PFSK-1 (cell line): ENCODE data around the gene MSL2.

Experiments
- FOXP2 ChIP-seq: optimal IDR thresholded peaks from 2 replicates; pipeline ENCODE3; 2011; ENCODE audit warnings: borderline replicate concordance, control low read depth, inconsistent platforms; ENCODE audit not compliant: insufficient read depth; ENCODE audit errors: extremely low read length, extremely low read depth
- POLR2AphosphoS5 ChIP-seq: IDR thresholded peaks from 2 replicates; pipeline ENCODE4 v1.6.1; 2012; ENCODE audit warnings: low read depth, mild to moderate bottlenecking, control low read depth, low read length, moderate library complexity
- SIN3A ChIP-seq: IDR thresholded peaks from 2 replicates; pipeline ENCODE4 v1.6.1; 2012; ENCODE audit warnings: mild to moderate bottlenecking, low read length, moderate library complexity, borderline replicate concordance; ENCODE audit not compliant: insufficient read depth
- TAF1 ChIP-seq: IDR thresholded peaks from 2 replicates; pipeline ENCODE4 v1.6.1; 2012; ENCODE audit warnings: low read length, control low read depth, borderline replicate concordance; ENCODE audit not compliant: insufficient read depth
- TF ChIP-seq, protein P1 (sequence below), 2 experiments: IDR thresholded peaks; 2 replicates each; pipeline versions ENCODE4 v1.6.1 to v1.8.0; 2011 to 2012; ENCODE audit warnings: low read depth in 2 of 2, low read length in 2 of 2, control low read depth in 1 of 2, inconsistent platforms in 1 of 2, mild to moderate bottlenecking in 1 of 2, moderate library complexity in 1 of 2; ENCODE audit not compliant: insufficient read depth in 1 of 2

The MSL2 gene

DNA sequence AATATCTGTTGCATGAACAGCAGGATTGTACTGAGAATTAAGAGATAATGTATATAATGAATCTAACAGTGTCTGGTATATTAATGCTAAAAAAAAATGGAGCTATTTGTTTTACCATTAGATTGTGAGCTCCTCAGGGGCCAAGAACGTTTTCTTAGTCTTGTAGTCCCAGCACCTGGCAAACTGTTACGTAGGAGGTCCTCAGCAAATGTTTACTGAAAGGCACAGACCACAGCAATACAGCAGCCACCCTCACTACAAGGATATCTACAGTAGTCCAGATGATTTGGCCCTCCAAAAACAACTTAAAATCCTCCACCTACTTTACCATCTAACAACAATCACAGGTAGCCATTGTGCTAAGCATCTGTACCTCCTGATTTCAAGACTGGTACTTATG lies 59.7 kb downstream of the MSL2 start:
- TF ChIP-seq POLR2AphosphoS5, result no peak
- no peak for TF ChIP-seq SIN3A
- TF ChIP-seq, protein P1, sequence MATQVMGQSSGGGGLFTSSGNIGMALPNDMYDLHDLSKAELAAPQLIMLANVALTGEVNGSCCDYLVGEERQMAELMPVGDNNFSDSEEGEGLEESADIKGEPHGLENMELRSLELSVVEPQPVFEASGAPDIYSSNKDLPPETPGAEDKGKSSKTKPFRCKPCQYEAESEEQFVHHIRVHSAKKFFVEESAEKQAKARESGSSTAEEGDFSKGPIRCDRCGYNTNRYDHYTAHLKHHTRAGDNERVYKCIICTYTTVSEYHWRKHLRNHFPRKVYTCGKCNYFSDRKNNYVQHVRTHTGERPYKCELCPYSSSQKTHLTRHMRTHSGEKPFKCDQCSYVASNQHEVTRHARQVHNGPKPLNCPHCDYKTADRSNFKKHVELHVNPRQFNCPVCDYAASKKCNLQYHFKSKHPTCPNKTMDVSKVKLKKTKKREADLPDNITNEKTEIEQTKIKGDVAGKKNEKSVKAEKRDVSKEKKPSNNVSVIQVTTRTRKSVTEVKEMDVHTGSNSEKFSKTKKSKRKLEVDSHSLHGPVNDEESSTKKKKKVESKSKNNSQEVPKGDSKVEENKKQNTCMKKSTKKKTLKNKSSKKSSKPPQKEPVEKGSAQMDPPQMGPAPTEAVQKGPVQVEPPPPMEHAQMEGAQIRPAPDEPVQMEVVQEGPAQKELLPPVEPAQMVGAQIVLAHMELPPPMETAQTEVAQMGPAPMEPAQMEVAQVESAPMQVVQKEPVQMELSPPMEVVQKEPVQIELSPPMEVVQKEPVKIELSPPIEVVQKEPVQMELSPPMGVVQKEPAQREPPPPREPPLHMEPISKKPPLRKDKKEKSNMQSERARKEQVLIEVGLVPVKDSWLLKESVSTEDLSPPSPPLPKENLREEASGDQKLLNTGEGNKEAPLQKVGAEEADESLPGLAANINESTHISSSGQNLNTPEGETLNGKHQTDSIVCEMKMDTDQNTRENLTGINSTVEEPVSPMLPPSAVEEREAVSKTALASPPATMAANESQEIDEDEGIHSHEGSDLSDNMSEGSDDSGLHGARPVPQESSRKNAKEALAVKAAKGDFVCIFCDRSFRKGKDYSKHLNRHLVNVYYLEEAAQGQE (IDR thresholded peaks at IDR 0.05; ENCODE audit: insufficient read depth in 1 of 2, low read depth in 2 of 2, low read length in 2 of 2), result no peak
- TF ChIP-seq FOXP2, result no peak
- no peak for TF ChIP-seq TAF1

DNA sequence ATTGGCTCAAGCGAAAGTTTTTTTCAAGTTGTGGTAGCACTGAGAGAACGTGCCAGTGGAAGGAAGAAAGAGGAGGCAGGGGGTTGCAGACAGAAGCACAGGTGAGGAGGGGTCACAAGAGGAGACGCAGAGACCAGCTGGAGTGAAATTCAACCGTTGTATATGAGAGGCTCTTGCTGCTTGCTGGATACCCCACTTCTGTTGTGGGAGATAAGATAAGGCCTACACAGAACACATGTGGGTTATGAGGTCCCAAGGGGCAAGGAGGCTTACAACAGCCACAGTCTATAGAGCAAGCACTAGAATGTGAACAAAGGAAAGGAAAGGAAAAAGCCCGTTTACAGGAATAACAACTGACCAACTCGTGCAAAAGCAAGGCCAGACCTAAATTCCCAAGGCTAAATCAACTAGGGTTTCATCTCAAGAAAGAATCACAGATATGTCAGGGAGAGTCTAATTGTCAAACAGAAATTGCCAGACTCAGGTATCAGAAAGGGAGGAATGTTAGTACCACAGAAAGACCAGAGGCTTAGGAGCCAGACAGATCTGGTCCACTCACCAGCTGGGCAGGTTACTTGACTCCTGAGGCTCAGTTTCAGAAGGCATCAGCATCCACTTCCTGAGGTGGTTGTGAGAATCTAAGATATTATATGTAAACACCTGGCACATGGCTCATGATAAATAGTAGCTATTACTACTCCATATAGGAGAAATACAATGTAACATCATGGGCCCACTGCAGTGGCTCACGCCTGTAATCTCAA lies 60.9 kb downstream of the MSL2 start:
- TF ChIP-seq SIN3A (no peak), FOXP2 (no peak)

DNA sequence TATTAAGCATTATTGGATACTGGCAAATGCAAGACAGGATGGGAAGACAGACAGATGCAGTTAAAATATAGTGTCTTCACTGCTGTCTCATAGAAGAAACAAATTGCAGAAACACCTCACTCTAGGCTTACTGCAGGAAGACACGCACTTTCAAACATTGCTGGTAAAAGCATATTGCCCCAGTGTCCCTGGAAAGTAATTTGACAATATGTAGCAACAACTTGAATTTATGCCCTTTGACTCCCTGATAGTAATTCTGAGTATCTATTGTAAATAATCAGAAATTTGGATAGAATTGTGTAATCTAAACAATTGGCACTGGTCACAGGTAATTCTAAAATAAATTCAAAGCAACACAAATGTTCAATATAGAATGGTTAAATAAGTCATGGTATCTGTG lies 62.0 kb downstream of the MSL2 start:
- TF ChIP-seq POLR2AphosphoS5 (no peak), TAF1 (no peak)

DNA sequence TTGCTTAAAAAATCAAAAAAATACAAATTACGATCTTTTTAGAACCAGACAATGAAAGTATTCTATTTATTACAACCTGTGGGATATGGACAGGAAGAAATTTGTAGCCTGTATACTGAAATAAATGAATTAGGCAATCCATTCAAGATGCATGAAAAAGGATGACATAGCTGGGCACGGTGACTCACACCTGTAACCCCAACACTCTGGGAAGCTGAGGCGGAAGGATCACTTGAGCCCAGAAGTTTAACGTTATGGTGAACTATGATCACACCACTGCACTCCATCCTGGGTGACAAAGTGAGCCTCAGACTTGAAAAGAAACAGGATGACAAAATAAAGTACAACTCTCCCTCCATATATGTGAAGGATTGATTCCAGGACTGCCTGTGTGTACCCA lies 74.1 kb downstream of the MSL2 start:
- TF ChIP-seq TAF1, result no peak
- TF ChIP-seq SIN3A, result no peak
- TF ChIP-seq FOXP2, result no peak
- TF ChIP-seq POLR2AphosphoS5, result no peak
- TF ChIP-seq, protein P1 (IDR thresholded peaks at IDR 0.05; ENCODE audit: insufficient read depth in 1 of 2, low read depth in 2 of 2, low read length in 2 of 2), result no peak

DNA sequence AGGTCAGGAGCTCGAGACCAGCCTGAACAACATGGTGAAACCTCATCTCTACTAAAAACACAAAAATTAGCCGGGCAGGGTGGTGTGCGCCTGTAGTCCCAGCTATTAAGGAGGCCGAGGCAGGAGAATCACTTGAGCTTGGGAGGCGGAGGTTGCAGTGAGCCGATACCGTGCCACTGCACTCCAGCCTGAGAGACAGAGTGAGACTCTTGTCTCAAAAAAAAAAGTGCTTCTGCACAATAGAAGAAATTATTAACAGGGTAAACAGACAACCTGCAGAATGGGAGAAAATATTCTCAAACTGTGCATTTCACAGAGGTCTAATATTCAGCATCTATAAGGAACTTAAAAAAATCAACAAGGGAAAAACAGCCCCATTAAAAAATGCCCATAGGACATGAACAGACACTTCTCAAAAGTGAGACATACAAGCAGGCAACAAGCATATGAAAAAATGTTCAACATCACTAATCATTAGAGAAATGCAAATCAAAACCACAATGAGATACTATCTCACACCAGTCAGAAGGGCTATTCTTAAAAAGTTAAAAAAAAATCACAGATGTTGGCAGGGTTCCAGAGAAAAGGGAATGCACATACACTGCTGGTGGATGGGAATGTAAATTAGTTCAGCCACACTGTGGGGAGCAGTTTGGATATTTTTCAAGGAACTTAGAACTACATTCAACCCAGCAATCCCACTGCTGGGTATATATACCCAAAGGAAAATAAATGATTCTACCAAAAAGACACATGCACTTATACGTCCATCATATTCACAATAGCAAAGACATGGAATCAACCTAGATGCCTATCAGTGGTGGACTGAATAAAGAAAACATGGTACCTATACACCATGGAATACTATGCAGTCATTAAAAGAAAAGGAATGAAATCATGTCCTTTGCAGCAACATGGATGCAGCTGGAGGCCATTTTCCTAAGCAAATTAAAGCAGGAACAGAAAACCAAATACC lies 75.5 kb downstream of the MSL2 start:
- TF ChIP-seq, protein P1 (IDR thresholded peaks at IDR 0.05; ENCODE audit: insufficient read depth in 1 of 2, low read depth in 2 of 2, low read length in 2 of 2), result no peak
- TF ChIP-seq TAF1, result no peak
- no peak for TF ChIP-seq SIN3A
- TF ChIP-seq FOXP2, result no peak
- no peak for TF ChIP-seq POLR2AphosphoS5
